Activated gamma-delta T cell (primary cell): ENCODE results near the gene TNFAIP2.

Experiments used
- DNase-seq: peaks from one replicate; lab custom pipeline; 2025; lab: John Stamatoyannopoulos, UW

TNFAIP2 gene

GRCh38 chr14:103122585-103122946 lies 695 bp upstream of the TNFAIP2 start:
- DNase-seq, result no peak

- DNase-seq, result no peak
These were observed 606 bp downstream of the TNFAIP2 start for GRCh38 chr14:103123634-103124500.

- DNase-seq, result no peak
These were observed 1.3 kb downstream of the TNFAIP2 start for GRCh38 chr14:103124501-103125001.

- no peak for DNase-seq
These were observed 2.1 kb downstream of the TNFAIP2 start for GRCh38 chr14:103125098-103126070.

- DNase-seq, result no peak
These were observed 3.0 kb downstream of the TNFAIP2 start for GRCh38 chr14:103126088-103126872.

GRCh38 chr14:103126873-103127304 lies 3.6 kb downstream of the TNFAIP2 start:
- DNase-seq, result no peak

- no peak for DNase-seq
These were observed 4.1 kb downstream of the TNFAIP2 start for GRCh38 chr14:103127356-103127755.

- no peak for DNase-seq
These were observed 4.8 kb downstream of the TNFAIP2 start for GRCh38 chr14:103127861-103128598.

- DNase-seq, result no peak
These were observed 5.5 kb downstream of the TNFAIP2 start for GRCh38 chr14:103128631-103129300.

GRCh38 chr14:103129301-103130016 lies 6.2 kb downstream of the TNFAIP2 start:
- DNase-seq, result no peak

GRCh38 chr14:103130017-103130764 lies 6.9 kb downstream of the TNFAIP2 start:
- no peak for DNase-seq

GRCh38 chr14:103130965-103131364 lies 7.7 kb downstream of the TNFAIP2 start:
- DNase-seq, result no peak

- DNase-seq, result no peak
These were observed 8.3 kb downstream of the TNFAIP2 start for GRCh38 chr14:103131580-103131979.

- DNase-seq, result no peak
These were observed 9.3 kb downstream of the TNFAIP2 start for GRCh38 chr14:103132381-103133209.

GRCh38 chr14:103133210-103134140 lies 10.2 kb downstream of the TNFAIP2 start:
- DNase-seq, result no peak

GRCh38 chr14:103134405-103134804 lies 11.1 kb downstream of the TNFAIP2 start:
- no peak for DNase-seq

GRCh38 chr14:103134919-103135318 lies 11.7 kb downstream of the TNFAIP2 start:
- no peak for DNase-seq
